OCI-LY7 (cell line): Measurements from ENCODE around the gene TKFC.

ENCODE experiments used
- EZH2phosphoT487 ChIP-seq: fragments of 200-600 bp; sonication (generic); IDR thresholded peaks from 2 replicates; pipeline ENCODE4 v1.6.1; 2018; ENCODE audit warnings: low read depth, borderline replicate concordance, mild to moderate bottlenecking, mixed run types, antibody characterized with exemption, low read length, moderate library complexity, mixed read lengths
- TF ChIP-seq, protein P1 (sequence below): fragments of 200-600 bp; sonication (generic); conservative IDR thresholded peaks from 2 replicates; pipeline ENCODE4 v1.5.1; 2014; ENCODE audit warnings: mild to moderate bottlenecking, antibody characterized with exemption, low read length, moderate library complexity, mixed read lengths

- TF ChIP-seq, protein P1, sequence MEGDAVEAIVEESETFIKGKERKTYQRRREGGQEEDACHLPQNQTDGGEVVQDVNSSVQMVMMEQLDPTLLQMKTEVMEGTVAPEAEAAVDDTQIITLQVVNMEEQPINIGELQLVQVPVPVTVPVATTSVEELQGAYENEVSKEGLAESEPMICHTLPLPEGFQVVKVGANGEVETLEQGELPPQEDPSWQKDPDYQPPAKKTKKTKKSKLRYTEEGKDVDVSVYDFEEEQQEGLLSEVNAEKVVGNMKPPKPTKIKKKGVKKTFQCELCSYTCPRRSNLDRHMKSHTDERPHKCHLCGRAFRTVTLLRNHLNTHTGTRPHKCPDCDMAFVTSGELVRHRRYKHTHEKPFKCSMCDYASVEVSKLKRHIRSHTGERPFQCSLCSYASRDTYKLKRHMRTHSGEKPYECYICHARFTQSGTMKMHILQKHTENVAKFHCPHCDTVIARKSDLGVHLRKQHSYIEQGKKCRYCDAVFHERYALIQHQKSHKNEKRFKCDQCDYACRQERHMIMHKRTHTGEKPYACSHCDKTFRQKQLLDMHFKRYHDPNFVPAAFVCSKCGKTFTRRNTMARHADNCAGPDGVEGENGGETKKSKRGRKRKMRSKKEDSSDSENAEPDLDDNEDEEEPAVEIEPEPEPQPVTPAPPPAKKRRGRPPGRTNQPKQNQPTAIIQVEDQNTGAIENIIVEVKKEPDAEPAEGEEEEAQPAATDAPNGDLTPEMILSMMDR = no peak
- TF ChIP-seq EZH2phosphoT487 = no peak
Measured at GRCh38 chr11:61345170-61345610, 12.2 kb downstream of the TKFC start.
